Liver (tissue), 3 donors: ENCODE data around the gene B3GAT2.

Experiments
- GABPA ChIP-seq, 2 donors: IDR thresholded peaks in 1 of 2; conservative IDR thresholded peaks in 1 of 2; 2 replicates each; pipeline ENCODE4 v1.6.1; 2016; ENCODE audit warnings: antibody characterized with exemption in 2 of 2, mild to moderate bottlenecking in 1 of 2, moderate library complexity in 1 of 2
- RAD21 ChIP-seq, 2 donors: IDR thresholded peaks; 2 replicates each; pipeline ENCODE4 v1.6.1; 2016; ENCODE audit warnings: antibody characterized with exemption in 2 of 2, mild to moderate bottlenecking in 2 of 2
- SP1 ChIP-seq: IDR thresholded peaks from 2 replicates; pipeline ENCODE4 v1.6.1; 2018; ENCODE audit warnings: antibody characterized with exemption, mild to moderate bottlenecking
- TAF1 ChIP-seq: conservative IDR thresholded peaks from 2 replicates; pipeline ENCODE4 v1.6.1; 2016; ENCODE audit warnings: antibody characterized with exemption, mild to moderate bottlenecking
- YY1 ChIP-seq: IDR thresholded peaks from 2 replicates; pipeline ENCODE4 v1.6.1; 2016; ENCODE audit warnings: antibody characterized with exemption, mild to moderate bottlenecking
- TF ChIP-seq, protein P1 (sequence below): IDR thresholded peaks from 2 replicates; pipeline ENCODE4 v1.6.1; 2016; ENCODE audit warnings: antibody characterized with exemption
- TF ChIP-seq, protein P2 (sequence below): fragments of 150-350 bp; IDR thresholded peaks from 2 replicates; pipeline ENCODE4 v1.5.1; 2017; ENCODE audit warnings: improper control_type of control experiment, low read depth, low read length; ENCODE audit not compliant: missing input control
- TF ChIP-seq, protein P3 (sequence below): IDR thresholded peaks from 2 replicates; pipeline ENCODE4 v1.6.1; 2016; ENCODE audit warnings: antibody characterized with exemption
- TF ChIP-seq, protein P4 (sequence below): IDR thresholded peaks from 2 replicates; pipeline ENCODE4 v1.6.1; 2016; ENCODE audit warnings: antibody characterized with exemption
- donor health status: healthy.
- donor health status: healthy.

DNA sequence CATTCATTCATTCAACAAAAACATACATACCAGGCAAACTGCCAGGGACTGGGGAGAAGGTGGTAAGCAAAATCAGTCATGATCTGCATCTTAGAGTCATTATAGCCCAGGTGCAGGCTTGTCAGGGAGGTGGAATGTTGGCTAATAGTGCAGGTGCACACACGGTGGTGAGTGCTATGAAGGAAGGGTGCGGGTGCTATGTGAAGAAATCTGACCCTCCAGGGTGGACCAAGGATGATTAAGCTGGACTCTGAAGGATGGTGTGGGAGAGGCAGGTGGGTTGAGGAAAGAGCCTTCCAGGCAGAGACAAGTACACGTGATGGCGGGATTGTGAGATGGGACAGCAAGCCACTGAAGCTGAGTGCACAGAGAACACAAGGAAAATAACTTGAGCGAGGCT lies 77.4 kb downstream of the B3GAT2 start:
- TF ChIP-seq GABPA (IDR thresholded peaks at IDR 0.05 in 1 of 2, conservative IDR thresholded peaks at IDR 0.05 in 1 of 2) (no peak), TAF1 (no peak), RAD21 (IDR thresholded peaks at IDR 0.05) (no peak), SP1 (no peak), YY1 (no peak)
- TF ChIP-seq, protein P1, sequence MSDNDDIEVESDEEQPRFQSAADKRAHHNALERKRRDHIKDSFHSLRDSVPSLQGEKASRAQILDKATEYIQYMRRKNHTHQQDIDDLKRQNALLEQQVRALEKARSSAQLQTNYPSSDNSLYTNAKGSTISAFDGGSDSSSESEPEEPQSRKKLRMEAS, result no peak
- TF ChIP-seq, protein P2, sequence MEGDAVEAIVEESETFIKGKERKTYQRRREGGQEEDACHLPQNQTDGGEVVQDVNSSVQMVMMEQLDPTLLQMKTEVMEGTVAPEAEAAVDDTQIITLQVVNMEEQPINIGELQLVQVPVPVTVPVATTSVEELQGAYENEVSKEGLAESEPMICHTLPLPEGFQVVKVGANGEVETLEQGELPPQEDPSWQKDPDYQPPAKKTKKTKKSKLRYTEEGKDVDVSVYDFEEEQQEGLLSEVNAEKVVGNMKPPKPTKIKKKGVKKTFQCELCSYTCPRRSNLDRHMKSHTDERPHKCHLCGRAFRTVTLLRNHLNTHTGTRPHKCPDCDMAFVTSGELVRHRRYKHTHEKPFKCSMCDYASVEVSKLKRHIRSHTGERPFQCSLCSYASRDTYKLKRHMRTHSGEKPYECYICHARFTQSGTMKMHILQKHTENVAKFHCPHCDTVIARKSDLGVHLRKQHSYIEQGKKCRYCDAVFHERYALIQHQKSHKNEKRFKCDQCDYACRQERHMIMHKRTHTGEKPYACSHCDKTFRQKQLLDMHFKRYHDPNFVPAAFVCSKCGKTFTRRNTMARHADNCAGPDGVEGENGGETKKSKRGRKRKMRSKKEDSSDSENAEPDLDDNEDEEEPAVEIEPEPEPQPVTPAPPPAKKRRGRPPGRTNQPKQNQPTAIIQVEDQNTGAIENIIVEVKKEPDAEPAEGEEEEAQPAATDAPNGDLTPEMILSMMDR, result no peak
- TF ChIP-seq, protein P3, sequence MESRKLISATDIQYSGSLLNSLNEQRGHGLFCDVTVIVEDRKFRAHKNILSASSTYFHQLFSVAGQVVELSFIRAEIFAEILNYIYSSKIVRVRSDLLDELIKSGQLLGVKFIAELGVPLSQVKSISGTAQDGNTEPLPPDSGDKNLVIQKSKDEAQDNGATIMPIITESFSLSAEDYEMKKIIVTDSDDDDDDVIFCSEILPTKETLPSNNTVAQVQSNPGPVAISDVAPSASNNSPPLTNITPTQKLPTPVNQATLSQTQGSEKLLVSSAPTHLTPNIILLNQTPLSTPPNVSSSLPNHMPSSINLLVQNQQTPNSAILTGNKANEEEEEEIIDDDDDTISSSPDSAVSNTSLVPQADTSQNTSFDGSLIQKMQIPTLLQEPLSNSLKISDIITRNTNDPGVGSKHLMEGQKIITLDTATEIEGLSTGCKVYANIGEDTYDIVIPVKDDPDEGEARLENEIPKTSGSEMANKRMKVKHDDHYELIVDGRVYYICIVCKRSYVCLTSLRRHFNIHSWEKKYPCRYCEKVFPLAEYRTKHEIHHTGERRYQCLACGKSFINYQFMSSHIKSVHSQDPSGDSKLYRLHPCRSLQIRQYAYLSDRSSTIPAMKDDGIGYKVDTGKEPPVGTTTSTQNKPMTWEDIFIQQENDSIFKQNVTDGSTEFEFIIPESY, result no peak
- TF ChIP-seq, protein P4, sequence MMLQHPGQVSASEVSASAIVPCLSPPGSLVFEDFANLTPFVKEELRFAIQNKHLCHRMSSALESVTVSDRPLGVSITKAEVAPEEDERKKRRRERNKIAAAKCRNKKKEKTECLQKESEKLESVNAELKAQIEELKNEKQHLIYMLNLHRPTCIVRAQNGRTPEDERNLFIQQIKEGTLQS, result no peak
